HEK293 (cell line): Measurements from ENCODE around the gene COMMD3.
A peak's percentile ranks its signal among the peaks of the same experiment; 100 is the strongest.

Experiments
- CTCF ChIA-PET: fragments of 350-600 bp; formaldehyde crosslinking; extraction: SDS; loops from one replicate; lab custom pipeline; 2021; ENCODE audit warnings: antibody characterized with exemption; lab: Yijun Ruan, JAX
- POLR2A ChIA-PET: fragments of 300-600 bp; formaldehyde crosslinking; extraction: SDS; loops from one replicate; lab custom pipeline; 2020; ENCODE audit warnings: antibody characterized with exemption, inconsistent platforms; lab: Yijun Ruan, JAX
- H3K27ac ChIP-seq: fragments of 200-500 bp; sonication (Bioruptor generic); 2 replicates; pipeline ENCODE4 v1.5.1; 2014; ENCODE audit warnings: low read depth, low read length, control low read depth, inconsistent platforms; ENCODE audit errors: extremely low read depth
- H3K36me3 ChIP-seq, 2 experiments: fragments of 200-500 bp in 1 of 2; sonication (Bioruptor generic) in 1 of 2; 1 replicate in 1 of 2; 2 replicates in 1 of 2; pipeline ENCODE4 v1.5.1; 2014 to 2017; ENCODE audit warnings: inconsistent platforms in 2 of 2, low read length in 2 of 2; ENCODE audit not compliant: control insufficient read depth in 2 of 2, insufficient read depth in 1 of 2
- H3K4me1 ChIP-seq: fragments of 200-500 bp; sonication (Bioruptor generic); 2 replicates; pipeline ENCODE4 v1.5.1; 2014; ENCODE audit warnings: mild to moderate bottlenecking, low read length, inconsistent platforms; ENCODE audit not compliant: control insufficient read depth, insufficient read depth
- H3K4me3 ChIP-seq: 2 replicates; pipeline ENCODE4 v1.5.1; 2011; ENCODE audit warnings: low read depth, mild to moderate bottlenecking, control low read depth, low read length, moderate library complexity
- H3K9me3 ChIP-seq: fragments of 200-500 bp; sonication (Bioruptor generic); 2 replicates; pipeline ENCODE4 v1.5.1; 2014; ENCODE audit warnings: low read depth, low read length, inconsistent platforms; ENCODE audit not compliant: control insufficient read depth, insufficient read depth
- BCL11B ChIP-seq: fragments of 450-650 bp; formaldehyde crosslinking; IDR thresholded peaks from 2 replicates; pipeline ENCODE4 v1.5.1; 2016; ENCODE audit warnings: low read depth, missing biosample characterization, missing genetic modification characterization
- BCL6B ChIP-seq: fragments of 450-650 bp; formaldehyde crosslinking; IDR thresholded peaks from 2 replicates; pipeline ENCODE4 v1.5.1; 2017; ENCODE audit warnings: missing biosample characterization, missing genetic modification characterization
- EGR2 ChIP-seq: fragments of 450-650 bp; formaldehyde crosslinking; IDR thresholded peaks from 2 replicates; pipeline ENCODE4 v1.5.1; 2016; ENCODE audit warnings: low read depth, missing biosample characterization, missing genetic modification characterization
- HOXD13 ChIP-seq: sonication (generic); formaldehyde crosslinking; IDR thresholded peaks from 2 replicates; pipeline ENCODE4 v1.8.0; 2022; ENCODE audit warnings: missing genetic modification reagents, borderline replicate concordance
- ZBTB10 ChIP-seq: fragments of 450-650 bp; formaldehyde crosslinking; IDR thresholded peaks from 2 replicates; pipeline ENCODE4 v1.5.1; 2016; ENCODE audit warnings: missing biosample characterization, missing genetic modification characterization
- ZBTB49 ChIP-seq: fragments of 450-650 bp; formaldehyde crosslinking; IDR thresholded peaks from 2 replicates; pipeline ENCODE4 v1.5.1; 2016; ENCODE audit warnings: missing biosample characterization, missing genetic modification characterization, low read depth
- ZNF140 ChIP-seq: fragments of 450-650 bp; formaldehyde crosslinking; IDR thresholded peaks from 2 replicates; pipeline ENCODE4 v1.5.1; 2016; ENCODE audit warnings: missing biosample characterization, missing genetic modification characterization
- ZNF16 ChIP-seq: fragments of 450-650 bp; formaldehyde crosslinking; IDR thresholded peaks from 2 replicates; pipeline ENCODE4 v1.5.1; 2016; ENCODE audit warnings: low read depth, missing biosample characterization, missing genetic modification characterization
- ZNF211 ChIP-seq: fragments of 450-650 bp; formaldehyde crosslinking; IDR thresholded peaks from 2 replicates; pipeline ENCODE4 v1.5.1; 2016; ENCODE audit warnings: low read depth, missing biosample characterization, missing genetic modification characterization
- ZNF248 ChIP-seq: fragments of 450-650 bp; formaldehyde crosslinking; IDR thresholded peaks from 2 replicates; pipeline ENCODE4 v1.5.1; 2017; ENCODE audit warnings: missing biosample characterization, missing genetic modification characterization
- ZNF280C ChIP-seq: fragments of 450-650 bp; formaldehyde crosslinking; IDR thresholded peaks from 2 replicates; pipeline ENCODE4 v1.5.1; 2016; ENCODE audit warnings: missing biosample characterization, missing genetic modification characterization
- ZNF311 ChIP-seq: fragments of 450-650 bp; formaldehyde crosslinking; IDR thresholded peaks from 2 replicates; pipeline ENCODE4 v1.5.1; 2017; ENCODE audit warnings: missing biosample characterization, missing genetic modification characterization, borderline replicate concordance
- ZNF530 ChIP-seq: fragments of 450-650 bp; formaldehyde crosslinking; IDR thresholded peaks from 2 replicates; pipeline ENCODE4 v1.5.1; 2016; ENCODE audit warnings: low read depth, missing biosample characterization, missing genetic modification characterization
- ZNF596 ChIP-seq: fragments of 450-650 bp; IDR thresholded peaks from 2 replicates; pipeline ENCODE4 v1.5.0; 2018; ENCODE audit warnings: missing biosample characterization, mild to moderate bottlenecking, missing genetic modification characterization, moderate library complexity
- ZNF624 ChIP-seq: fragments of 450-650 bp; formaldehyde crosslinking; IDR thresholded peaks from 2 replicates; pipeline ENCODE4 v1.5.1; 2017; ENCODE audit warnings: missing biosample characterization, missing genetic modification characterization
- ZNF626 ChIP-seq: fragments of 450-650 bp; sonication (Bioruptor Pico); formaldehyde crosslinking; IDR thresholded peaks from 2 replicates; pipeline ENCODE4 v1.5.1; 2018; ENCODE audit warnings: missing biosample characterization, missing genetic modification characterization, inconsistent platforms
- ZNF664 ChIP-seq: fragments of 450-650 bp; formaldehyde crosslinking; IDR thresholded peaks from 2 replicates; pipeline ENCODE4 v1.5.1; 2016; ENCODE audit warnings: missing biosample characterization, missing genetic modification characterization
- ZNF701 ChIP-seq: fragments of 450-650 bp; formaldehyde crosslinking; IDR thresholded peaks from 2 replicates; pipeline ENCODE4 v1.5.1; 2016; ENCODE audit warnings: missing biosample characterization, missing genetic modification characterization
- ZNF747 ChIP-seq: fragments of 450-650 bp; formaldehyde crosslinking; IDR thresholded peaks from 2 replicates; pipeline ENCODE4 v1.5.1; 2016; ENCODE audit warnings: missing biosample characterization, missing genetic modification characterization
- ZNF76 ChIP-seq: fragments of 450-650 bp; formaldehyde crosslinking; IDR thresholded peaks from 2 replicates; pipeline ENCODE4; 2016; ENCODE audit warnings: low read depth, missing biosample characterization, missing genetic modification characterization, borderline replicate concordance
- ZNF777 ChIP-seq: fragments of 450-650 bp; formaldehyde crosslinking; IDR thresholded peaks from 2 replicates; pipeline ENCODE4 v1.5.1; 2017; ENCODE audit warnings: missing biosample characterization, missing genetic modification characterization, borderline replicate concordance
- TF ChIP-seq, protein P1 (sequence below): fragments of 450-650 bp; formaldehyde crosslinking; IDR thresholded peaks from 2 replicates; pipeline ENCODE4 v1.5.1; 2016; ENCODE audit warnings: missing biosample characterization, missing genetic modification characterization

The COMMD3 gene

GRCh38 chr10:22321156-22321923, 5.2 kb downstream of the COMMD3 start (continued):
- no peak for TF ChIP-seq ZBTB49

GRCh38 chr10:22321924-22322640, 5.9 kb downstream of the COMMD3 start:
- ChIA-PET CTCF (interaction anchor here (0.5 to 1.3 kb wide), 4 partner anchors 78 to 532 kb away, joined by 4 to 5 read pairs (median 4); no protein-coding TSS in a partner anchor), POLR2A (interaction anchor here (1.5 to 2.1 kb wide), 2 partner anchors 18 to 93 kb away, joined by 4 to 8 read pairs; no protein-coding TSS in a partner anchor)
- H3K27ac ChIP-seq = peak overlapping the region; percentile 40; the same call in 1 of the 2 replicates
- H3K9me3 ChIP-seq = no peaks in the 10 kb centered on the region
- H3K4me1 ChIP-seq = peaks cover 24% of the 10 kb centered on the region
- H3K36me3 ChIP-seq = peaks cover under 1 to 10% of the 10 kb centered on the region in 2 experiments; a peak in 2 of 3 replicates
- H3K4me3 ChIP-seq = peak overlapping the region; percentile 81
- TF ChIP-seq ZNF530 (tag by site-specific recombination) (no peak), ZNF140 (tag by site-specific recombination) (no peak), ZBTB10 (no peak), BCL11B (tag by site-specific recombination) (no peak), ZNF311 (no peak), ZNF701 (tag by site-specific recombination) (no peak), HOXD13 (CRISPR knock-in tag) (no peak), ZNF16 (tag by site-specific recombination) (no peak), ZNF211 (no peak), ZNF664 (tag by site-specific recombination) (no peak), ZNF280C (tag by site-specific recombination) (no peak), ZNF624 (tag by site-specific recombination) (no peak), ZNF777 (no peak), ZNF76 (peak; percentile 79), BCL6B (tag by site-specific recombination) (no peak), ZNF596 (tag by site-specific recombination) (no peak), ZNF248 (tag by site-specific recombination) (no peak), EGR2 (tag by site-specific recombination) (peak; percentile 39; the same call in 1 of the 2 replicates), ZNF747 (tag by site-specific recombination) (no peak), ZNF626 (tag by site-specific recombination) (no peak)
- TF ChIP-seq, protein P1, sequence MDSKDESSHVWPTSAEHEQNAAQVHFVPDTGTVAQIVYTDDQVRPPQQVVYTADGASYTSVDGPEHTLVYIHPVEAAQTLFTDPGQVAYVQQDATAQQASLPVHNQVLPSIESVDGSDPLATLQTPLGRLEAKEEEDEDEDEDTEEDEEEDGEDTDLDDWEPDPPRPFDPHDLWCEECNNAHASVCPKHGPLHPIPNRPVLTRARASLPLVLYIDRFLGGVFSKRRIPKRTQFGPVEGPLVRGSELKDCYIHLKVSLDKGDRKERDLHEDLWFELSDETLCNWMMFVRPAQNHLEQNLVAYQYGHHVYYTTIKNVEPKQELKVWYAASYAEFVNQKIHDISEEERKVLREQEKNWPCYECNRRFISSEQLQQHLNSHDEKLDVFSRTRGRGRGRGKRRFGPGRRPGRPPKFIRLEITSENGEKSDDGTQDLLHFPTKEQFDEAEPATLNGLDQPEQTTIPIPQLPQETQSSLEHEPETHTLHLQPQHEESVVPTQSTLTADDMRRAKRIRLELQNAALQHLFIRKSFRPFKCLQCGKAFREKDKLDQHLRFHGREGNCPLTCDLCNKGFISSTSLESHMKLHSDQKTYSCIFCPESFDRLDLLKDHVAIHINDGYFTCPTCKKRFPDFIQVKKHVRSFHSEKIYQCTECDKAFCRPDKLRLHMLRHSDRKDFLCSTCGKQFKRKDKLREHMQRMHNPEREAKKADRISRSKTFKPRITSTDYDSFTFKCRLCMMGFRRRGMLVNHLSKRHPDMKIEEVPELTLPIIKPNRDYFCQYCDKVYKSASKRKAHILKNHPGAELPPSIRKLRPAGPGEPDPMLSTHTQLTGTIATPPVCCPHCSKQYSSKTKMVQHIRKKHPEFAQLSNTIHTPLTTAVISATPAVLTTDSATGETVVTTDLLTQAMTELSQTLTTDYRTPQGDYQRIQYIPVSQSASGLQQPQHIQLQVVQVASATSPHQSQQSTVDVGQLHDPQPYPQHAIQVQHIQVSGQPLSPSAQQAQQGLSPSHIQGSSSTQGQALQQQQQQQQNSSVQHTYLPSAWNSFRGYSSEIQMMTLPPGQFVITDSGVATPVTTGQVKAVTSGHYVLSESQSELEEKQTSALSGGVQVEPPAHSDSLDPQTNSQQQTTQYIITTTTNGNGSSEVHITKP (tag by site-specific recombination) = no peak
